Activated CD4-positive, alpha-beta T cell treated with anti-CD3 and anti-CD28 coated beads for 4 hours (primary cell): ENCODE results near the gene BCL2.
"Not testable (repeated sequence)": the region's sequence is repeated elsewhere in the genome, so short reads cannot be mapped to it uniquely, and the experiment has no call there.

Experiments
- DNase-seq, 2 donors: peaks; one replicate each; pipeline ENCODE4 v3.0.0-alpha.2; 2020

BCL2 gene

DNA sequence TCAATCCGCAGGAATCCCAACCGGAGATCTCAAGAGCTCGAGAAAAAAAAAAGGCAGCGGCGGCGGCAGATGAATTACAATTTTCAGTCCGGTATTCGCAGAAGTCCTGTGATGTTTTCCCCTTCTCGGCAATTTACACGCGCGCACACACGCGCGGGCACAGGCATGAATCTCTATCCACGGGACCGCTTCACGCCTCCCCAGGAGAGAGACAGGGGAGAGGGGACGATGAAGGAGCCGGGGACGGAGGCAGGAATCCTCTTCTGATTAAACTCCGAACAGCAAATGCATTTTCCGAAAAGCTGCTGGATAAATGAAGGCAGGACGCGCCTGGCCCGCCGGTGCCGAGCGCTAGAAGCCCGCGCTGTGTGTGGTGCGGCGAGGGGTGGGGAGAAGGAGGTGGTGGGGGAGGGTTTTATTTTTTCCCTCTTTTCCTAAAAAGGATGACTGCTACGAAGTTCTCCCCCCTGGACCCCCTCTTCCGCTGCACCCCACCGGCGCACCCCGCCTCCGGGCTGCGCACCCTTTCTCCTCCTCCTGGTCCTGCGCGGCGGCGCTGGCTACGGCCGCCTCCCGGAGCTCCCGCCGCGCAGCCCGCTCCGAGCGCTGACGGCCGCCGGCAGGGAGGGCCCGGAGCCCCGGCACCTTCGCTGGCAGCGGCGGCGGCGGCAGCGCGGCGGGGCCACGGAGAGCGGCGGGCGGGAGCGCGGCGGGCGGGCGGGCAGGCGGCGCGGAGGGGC, at the start of gene BCL2:
BCL2 (minus strand) TSS at position 387 of the 740 bp plus-strand sequence.
- DNase-seq, result no peak

DNA sequence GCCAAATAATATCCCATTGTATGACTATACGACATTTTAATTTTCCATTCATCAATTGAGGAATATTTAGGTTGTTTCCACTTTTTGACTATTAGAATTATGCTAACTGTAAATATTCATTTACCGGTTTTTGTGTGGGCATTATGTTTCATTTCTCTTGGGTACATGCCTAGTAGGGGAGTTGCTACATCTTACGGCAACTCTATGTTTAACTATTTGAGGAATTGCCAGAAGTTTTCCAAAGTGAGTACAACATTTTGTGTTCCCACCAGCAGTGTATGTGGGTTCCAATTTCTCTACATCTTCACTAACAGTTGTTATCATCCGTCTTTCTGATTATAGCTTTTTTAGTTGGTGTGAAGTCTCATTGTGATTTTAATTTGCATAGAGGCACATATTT, 49.0 kb upstream of the BCL2 start:
- no peak for DNase-seq

DNA sequence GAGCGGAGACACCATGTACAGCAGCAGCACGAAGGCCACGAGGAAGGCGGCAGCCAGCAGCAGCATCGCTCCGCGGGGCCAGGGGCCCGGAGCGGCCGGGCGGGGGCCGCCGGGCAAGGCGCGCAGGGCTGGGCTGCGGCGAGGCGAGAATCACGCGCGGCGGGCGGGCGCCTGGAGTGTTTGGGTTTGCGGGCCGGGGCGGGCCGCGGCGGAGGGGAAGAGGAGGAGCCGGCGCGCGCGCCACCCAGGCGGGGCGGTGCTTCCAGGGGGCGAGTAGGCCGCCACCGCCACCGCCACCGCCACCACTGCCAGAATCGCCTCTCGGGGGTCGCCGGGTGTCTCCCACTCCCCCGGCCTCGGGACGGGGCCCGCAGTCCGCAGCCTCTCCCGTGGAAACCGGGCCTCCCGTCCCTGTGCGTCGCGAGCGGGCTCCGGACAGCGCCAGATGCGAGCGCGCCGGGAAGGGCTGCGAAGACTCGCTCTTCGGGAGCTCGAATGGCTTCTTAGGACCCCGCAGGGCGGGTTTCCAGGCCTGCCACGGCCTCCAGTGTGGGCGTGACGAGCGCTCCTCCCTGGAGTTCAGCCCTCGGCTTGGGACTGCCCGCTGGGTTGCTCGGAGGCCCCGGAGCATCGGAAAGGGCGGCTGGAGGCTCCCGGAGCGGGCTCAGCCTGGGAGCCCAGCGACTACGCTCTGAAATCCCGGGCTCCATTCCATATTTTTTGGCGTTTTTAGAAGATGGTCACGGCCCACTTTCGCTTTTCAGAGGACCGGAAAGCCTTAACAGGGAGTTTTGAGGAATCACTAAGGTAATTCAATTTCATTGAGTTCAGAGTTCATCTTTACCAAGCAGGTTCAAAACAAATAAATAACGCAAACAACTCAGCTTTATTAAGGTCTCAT, 47.7 kb upstream of the BCL2 start, which contains the start of gene KDSR:
KDSR (minus strand) TSS at position 154 of the 901 bp plus-strand sequence; CDS start at position 66, 88 bp downstream.
- peak; percentile 79 to 81 for DNase-seq

DNA sequence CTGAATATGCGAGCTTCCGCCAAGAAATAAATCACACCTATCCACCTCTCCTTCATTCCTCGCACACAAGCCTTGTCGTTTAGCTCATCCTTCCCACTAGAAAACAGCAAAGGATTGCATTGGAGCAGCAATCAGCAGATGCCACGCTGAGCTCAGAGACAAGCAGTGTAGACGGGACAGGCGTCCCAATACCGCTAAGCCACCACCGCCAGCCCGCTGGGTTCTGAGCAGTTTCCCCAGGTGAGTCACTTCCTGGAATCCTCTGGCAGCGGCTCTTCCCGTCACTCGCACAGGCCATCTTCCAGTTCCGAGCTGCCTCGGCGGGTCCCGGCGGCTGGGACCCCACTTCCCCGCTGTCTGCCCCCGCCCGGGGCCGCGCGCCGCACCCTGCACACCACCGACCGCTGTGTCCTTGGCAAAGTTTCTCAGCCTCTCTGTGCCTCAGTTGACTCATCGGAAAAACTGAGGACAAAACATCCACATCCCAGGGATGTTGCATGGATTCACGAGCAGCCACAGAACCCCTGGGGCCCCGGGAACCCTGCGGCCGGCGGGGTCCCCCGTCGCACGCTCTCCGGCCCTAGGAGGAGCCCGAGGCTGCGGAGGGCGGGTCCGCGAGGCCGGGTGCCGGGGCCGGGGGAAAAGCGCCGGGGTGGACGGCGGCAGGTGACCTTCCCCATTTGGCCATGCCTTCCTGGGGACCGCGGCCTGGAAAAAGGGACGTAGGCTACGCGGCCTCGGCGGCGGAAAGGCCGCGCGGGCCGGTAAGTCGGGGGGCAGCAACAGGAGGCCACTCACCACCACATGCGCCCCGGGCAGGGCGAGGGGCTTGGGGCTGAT, 46.9 kb upstream of the BCL2 start:
- DNase-seq, result peak; percentile 72 to 77

DNA sequence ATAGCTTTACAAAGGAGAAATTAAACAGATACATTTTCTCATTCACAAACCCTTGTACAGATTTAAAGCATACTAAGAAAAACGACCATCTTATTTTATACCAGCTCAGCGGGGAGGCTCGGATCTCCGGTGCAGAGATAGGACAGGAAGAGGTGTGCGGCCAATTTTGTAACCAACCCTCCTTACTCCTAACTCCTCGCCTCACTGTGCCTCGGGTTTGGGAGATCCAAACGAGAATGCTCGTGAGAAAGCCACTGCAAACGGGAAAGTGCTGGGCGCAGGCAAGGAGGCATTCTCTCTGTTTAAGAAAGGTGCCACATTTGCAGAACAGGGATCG, 46.3 kb upstream of the BCL2 start:
- peak in 1 of 2 donors; percentile 1 for DNase-seq

DNA sequence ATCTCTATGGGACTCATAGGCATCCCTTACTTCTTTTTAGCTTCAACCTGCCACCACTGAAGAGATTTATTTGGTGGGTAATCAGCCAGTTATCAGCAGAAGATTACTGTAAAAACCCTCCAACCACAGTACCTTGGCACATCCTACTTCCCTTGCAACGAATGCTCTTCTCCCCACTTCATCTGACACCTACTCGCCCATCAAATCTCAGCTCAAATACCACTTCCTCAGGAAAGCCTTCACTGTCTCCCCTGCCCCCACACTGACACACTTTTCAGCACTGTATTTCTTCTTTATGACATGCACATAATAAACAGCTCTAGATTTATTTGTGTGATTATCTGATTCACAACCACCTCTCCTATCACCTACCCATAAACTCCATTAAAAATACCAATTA, 44.4 kb upstream of the BCL2 start:
- DNase-seq, result peak; percentile 29 to 43

DNA sequence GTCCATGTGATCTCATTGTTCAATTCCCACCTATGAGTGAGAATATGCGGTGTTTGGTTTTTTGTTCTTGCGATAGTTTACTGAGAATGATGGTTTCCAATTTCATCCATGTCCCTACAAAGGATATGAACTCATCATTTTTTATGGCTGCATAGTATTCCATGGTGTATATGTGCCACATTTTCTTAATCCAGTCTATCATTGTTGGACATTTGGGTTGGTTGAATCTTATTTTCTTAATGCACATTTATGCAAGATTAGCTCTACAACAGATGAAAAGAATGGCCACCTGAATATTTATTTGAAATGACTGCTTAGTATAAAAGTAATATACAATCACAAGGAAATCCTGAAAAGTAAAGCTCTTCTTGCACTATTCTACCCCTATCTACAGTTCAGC, 43.9 kb upstream of the BCL2 start:
- not testable (repeated sequence) for DNase-seq

DNA sequence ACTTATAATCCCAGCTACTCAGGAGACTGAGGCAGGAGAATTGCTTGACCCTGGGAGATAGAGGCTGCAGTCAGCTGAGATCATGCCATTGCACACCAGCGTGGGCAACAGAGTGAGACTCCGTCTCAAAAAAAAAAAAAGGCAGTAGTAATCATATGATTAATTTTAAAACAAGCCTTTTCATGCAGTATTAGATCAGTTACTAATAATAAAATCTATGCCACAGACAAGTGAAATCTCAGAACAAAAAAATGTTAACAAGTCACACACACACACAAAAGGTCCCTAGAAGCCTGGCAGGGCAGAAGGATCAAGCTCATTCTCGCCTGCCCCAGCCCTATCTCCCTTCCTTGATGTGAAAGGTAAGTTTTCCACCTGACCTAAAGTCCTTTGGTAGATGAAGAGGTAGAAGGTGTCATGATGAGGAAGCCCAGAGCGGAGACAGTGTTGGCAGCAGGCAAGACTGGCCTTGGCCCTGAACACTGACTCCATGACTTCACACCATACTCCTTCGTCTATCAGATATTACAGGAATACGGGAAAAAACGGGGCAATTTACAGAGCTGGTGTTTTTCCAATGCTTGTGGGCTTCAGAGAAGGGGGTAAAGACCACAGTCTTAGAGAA, 36.8 kb upstream of the BCL2 start:
- no peak for DNase-seq

DNA sequence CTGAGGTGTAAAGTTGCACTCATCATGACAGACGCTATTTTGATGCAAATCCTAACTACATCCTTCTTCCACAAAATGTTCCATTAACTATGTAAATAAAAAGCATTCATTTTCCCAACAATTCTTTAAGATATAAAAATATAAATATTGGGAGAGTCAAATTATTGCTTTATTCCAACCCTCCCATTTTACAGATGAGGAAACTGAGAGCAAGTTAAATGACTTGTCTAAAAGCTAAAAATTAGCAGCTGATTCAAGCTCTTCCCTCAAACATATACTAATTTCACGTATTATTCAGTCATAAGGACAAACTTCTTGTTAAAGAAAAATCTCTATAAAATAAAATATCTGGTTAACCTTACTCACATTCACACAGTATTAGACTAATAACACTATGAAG, 30.7 kb upstream of the BCL2 start:
- DNase-seq, result no peak

DNA sequence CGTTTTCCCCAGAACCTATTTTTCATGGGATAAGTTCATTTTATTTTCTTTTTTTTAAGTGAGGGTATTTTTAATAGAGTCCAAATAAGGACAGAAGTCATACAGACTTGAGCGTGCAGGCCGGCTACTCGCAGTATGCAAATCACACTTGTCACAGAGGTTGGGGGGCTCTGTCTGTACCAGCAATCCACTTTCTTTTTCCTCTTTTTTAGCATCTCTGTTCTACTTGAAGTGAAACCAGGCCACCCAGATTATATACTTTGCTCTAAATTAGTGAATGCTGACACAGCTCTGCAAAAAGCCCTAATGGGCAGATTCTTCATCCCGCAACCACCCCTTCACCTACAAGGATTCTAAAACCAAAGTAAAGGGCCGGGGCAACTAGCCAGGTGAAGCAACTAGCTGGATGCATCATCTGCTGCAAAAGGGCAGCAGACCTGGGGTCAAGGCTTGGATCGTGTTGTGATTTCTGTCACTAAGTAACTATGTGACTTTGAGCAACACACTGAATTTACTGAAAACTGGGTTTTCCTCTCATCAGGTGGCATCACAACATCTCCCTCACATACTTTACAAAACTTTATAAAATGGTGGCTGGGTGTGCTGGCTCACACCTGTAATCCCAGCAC, 29.1 kb upstream of the BCL2 start:
- DNase-seq, result no peak

DNA sequence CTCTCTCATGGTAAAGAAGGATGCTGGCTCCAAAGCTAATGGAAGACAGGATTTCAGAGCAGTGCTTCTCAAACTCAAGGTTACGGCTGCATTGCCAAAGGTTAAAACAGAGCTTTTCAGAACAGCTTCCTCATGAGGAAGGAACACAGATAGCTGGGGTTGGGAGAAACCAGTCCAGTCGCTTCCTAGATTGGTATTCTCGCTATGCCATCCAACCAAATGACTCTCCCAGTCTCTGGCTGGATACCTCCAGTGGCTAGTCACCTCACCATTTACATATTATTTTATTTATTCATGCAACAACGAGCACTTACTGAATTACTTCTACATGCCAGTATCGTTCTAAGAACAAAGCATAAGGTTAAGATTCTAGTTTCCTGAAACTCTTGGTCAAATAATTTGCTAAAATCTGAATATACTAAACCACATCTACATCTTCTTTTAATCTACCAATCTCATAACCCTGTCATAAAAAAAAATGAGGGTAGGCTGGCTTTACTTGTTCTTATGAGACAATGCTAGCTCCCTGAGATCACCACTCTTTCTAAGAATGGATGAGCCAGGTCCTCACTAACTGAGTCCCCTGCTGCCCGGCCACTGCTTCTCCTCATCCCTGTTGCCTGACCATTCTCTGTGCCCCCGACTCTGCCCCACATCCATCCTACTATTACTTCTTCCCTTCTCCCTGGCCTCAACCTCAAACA, 27.1 kb upstream of the BCL2 start:
- no peak for DNase-seq

DNA sequence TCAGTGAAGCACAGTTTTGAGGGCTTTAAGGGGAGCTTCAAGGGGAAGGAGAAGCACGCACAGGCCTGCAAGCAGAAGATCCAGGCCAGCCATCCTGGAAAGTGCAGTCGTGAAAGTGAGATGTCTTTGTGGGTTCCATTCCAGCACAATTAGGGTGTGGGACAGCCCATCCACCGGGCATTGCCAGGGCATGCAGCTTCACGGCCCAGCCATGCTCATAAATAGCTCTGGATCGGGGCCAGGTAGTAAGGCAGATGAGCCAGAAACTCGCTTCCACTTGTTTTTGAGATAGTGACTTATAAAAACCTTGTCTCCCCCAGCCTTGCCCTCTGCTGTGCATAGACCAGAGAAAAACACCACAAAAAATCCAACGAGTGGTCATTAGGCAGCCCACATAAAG, 26.5 kb upstream of the BCL2 start:
- no peak for DNase-seq

DNA sequence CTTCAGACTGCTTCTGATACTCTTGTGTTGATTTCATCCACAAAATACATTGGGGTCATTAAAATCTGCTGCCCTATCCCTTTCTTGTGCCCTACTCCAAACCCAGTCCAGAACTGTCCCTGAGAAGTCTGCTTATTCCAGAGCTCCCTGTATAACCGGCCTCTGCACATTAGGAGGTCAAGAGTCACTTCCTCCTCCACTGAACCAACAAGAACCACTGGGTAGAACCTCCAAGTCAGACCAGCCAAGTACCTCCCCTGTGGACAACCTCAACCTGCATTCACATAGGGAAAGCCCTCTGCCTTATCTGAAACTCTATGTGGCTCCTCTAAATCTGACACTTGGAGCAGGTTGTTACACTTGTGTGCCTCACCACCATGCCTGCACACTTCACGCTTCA, 25.3 kb upstream of the BCL2 start:
- no peak for DNase-seq

DNA sequence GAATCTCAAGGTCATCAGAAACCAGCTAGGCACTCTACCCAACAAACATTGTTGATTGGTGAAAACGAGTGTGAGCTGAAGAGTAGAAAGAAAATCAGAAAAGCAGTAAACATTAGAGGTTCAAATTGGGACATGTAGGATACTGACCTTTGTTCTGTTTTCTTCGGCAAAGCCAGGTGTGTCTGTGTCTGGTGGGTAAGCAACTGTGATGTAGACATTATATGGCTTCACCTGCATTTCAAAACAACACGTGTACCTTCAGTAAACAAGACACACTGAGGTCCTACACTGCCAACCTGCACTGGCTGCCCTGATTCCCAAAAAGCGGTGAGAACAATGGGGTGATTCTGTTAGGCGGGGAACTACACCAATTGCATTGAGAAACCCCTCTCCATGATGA, 24.7 kb upstream of the BCL2 start:
- DNase-seq, result no peak

DNA sequence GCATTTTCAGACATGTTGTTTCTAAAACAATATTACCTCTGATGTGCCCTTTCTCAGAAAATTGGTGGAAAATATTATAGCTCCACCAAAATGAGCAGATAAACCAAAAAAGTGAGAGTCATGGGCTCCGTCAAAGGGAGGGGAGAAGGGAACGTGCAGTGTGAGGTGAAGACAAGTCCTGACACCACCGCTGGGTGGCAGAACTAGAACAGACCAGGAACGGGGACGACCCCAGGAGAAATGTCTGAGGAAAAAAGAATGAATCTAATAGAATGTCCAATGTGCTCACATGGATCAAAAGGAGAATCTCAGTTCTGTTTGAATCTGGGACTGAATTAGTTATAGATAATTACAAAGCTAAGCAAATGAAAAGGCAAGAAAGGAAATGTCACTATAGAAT, 22.6 kb upstream of the BCL2 start:
- peak; percentile 18 to 34 for DNase-seq

DNA sequence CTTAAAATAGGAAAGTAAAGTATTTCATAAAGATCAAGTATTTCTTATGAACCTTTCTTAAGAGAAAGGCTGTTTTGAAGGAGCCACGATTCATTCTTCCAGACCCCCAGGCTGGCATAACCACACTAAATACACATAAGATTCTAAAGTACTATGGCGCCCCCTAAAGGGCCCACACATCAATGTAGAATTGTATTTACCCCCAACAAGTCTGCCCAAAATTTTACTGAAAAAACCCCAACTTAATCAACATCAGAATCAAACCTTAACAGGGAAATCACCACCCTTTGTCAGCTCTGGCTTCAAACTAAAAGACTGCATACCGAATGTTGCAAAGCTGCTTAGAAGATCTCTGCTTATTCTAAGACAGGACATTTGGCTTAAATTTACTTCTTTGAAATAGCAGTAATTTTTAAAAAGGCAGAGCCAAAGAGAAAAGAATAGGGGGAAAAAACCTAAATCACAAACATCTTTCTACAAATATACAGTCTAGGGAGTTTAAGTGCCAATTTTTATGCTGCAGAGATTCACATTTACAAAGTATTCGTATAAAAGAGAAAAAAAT, 20.4 kb upstream of the BCL2 start:
- DNase-seq, result peak; percentile 42 to 48

DNA sequence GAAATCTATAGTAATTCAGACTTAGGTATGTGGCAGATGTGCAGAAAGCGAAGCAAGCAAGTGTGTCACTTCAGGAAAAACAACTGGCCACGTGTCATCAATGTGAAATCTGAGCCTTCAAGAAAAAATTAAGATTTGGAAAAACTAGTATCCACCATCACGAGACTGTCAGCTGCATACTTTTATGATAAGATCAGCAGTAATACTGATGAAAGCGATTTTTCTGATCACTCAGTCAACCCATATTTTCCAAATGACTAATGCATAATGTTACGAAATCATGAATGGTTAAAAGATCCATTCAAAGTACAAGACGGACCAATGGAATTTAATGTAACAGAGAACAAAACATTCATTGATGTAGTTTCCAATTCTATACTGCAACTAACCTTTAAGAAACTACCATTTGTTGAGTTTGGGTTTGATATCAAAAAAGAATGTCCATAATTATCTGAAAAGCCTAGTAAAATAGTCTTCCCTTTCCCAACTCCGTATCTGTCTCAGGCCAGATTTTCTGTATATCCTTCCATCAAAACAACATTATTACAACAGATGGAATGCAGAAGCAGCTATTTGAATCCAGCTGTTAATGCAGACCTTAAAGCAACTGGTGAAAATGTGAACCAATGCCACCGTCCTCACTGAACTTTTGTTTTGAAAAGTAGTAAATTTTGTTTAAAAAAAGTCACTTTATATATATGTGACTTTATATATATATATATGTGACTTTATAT, 17.0 kb upstream of the BCL2 start:
- DNase-seq, result no peak

DNA sequence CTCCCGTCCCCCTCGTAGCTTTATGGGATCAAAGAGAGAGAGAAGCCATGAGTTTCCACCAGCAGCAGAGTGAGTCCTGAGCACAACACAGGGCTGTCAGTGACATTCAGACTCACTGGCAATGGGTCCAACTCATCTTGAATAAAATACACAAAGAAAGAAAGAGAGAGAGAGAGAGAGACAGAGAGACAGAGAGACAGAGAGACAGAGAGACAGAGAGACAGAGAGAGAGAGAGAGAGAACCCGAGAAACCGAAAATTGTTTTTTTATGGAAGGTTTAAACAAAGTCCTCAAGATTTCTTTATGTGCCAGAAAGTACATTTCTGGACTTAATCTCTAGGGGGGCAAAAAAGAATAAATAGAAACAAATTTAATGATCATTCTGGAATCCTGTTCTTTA, 11.5 kb upstream of the BCL2 start:
- DNase-seq, result no peak

DNA sequence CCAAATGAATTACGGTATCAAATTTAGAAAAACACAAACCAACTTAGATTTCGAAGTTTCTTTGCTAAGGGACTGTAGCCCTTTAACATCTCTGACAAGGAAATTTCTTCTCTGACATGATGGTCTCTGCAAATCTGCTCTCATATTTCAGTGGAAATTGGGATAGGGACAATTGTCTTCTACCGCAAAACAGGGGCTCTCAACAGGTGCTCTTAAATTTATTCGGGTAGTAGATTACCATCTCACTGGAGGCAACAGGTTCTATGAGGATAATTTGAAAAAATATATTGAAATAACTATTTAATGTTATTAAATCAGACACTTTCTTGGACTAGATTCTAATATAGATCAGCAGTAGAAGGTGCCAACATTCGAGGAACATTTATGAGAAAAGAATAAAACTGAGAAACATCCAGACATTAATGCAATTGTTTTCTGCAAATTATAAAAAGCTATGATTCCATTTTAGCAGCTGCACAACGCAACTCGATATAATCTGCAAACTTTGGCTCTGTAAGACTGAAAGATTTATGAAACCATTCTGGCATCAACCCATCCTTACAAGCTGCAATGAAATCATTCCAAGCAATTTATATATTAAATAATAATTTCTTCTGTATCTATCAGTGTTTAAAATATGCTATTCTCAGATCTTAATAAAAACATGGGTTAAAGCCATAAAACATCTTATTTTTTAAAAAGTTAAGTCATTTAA, 10.0 kb upstream of the BCL2 start:
- no peak for DNase-seq

DNA sequence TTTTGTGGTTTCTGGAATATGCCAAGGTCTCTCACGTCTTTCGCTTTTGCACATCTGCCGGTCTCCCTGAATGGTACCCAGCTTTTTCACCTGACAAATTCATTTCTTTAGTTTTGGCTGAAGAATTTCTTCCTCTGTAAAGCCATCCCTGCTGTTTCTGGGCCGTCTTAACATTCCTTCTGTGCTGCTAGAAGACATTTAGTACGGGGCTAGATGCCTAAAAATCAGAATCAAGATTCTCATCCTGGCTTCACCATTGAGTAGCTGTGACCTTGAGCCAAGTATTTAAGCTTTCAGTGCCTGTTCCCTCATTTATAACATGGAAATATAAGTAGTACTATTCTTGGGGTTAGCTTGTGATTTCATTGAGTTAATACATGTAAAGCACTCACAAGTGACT, 6.4 kb upstream of the BCL2 start:
- DNase-seq, result no peak
